Measurements from ENCODE around the gene ZNHIT3.
"Not testable (repeated sequence)": the region's sequence is repeated elsewhere in the genome, so short reads cannot be mapped to it uniquely, and the experiment has no call there.

ZNHIT3 gene

GRCh38 chr17:36486204-36487194 lies at the start of gene ZNHIT3:
Gene ZNHIT3, plus strand, starts transcription at chr17:36486681. Its CDS starts 19 bp downstream, at chr17:36486700.
- peak; percentile 93 for DNase-seq

- not testable (repeated sequence) for DNase-seq
Measured at GRCh38 chr17:36441792-36442191, 44.7 kb upstream of the ZNHIT3 start.

- DNase-seq: no peak
Measured at GRCh38 chr17:36443777-36444176, 42.7 kb upstream of the ZNHIT3 start.

- DNase-seq: not testable (repeated sequence)
Measured at GRCh38 chr17:36449997-36450396, 36.5 kb upstream of the ZNHIT3 start.

- DNase-seq: not testable (repeated sequence)
Measured at GRCh38 chr17:36452888-36453287, 33.6 kb upstream of the ZNHIT3 start.

GRCh38 chr17:36457701-36458100 lies 28.8 kb upstream of the ZNHIT3 start:
- not testable (repeated sequence) for DNase-seq

GRCh38 chr17:36459045-36459444 lies 27.4 kb upstream of the ZNHIT3 start:
- DNase-seq: no peak

GRCh38 chr17:36459601-36460000 lies 26.9 kb upstream of the ZNHIT3 start:
- DNase-seq: no peak

GRCh38 chr17:36460265-36460937 lies 26.1 kb upstream of the ZNHIT3 start:
- no peak for DNase-seq

- no peak for DNase-seq
Measured at GRCh38 chr17:36461330-36462110, 25.0 kb upstream of the ZNHIT3 start.

- DNase-seq: peak; percentile 70
Measured at GRCh38 chr17:36463916-36464764, 22.3 kb upstream of the ZNHIT3 start.

GRCh38 chr17:36464765-36465088 lies 21.8 kb upstream of the ZNHIT3 start:
- no peak for DNase-seq

- no peak for DNase-seq
Measured at GRCh38 chr17:36468903-36469635, 17.4 kb upstream of the ZNHIT3 start.

GRCh38 chr17:36469733-36470132 lies 16.7 kb upstream of the ZNHIT3 start:
- DNase-seq: no peak

GRCh38 chr17:36470499-36470898 lies 16.0 kb upstream of the ZNHIT3 start:
- no peak for DNase-seq

GRCh38 chr17:36474571-36474970 lies 11.9 kb upstream of the ZNHIT3 start:
- DNase-seq: no peak

GRCh38 chr17:36475346-36475970 lies 11.0 kb upstream of the ZNHIT3 start:
- peak; percentile 3 for DNase-seq

- DNase-seq: no peak
Measured at GRCh38 chr17:36481829-36482228, 4.7 kb upstream of the ZNHIT3 start.

- DNase-seq: peak; percentile 69
Measured at GRCh38 chr17:36482611-36483504, 3.6 kb upstream of the ZNHIT3 start.

- not testable (repeated sequence) for DNase-seq
Measured at GRCh38 chr17:36484021-36484420, 2.5 kb upstream of the ZNHIT3 start.
